K562 (cell line): ENCODE data around the gene TTC23L. TPM values are rescaled to one million over a fixed set of nuclear protein-coding genes. Genes with fewer than 3 reads are reported as not detected.

ENCODE experiments used
- ATAC-seq: fragments of 200-7000 bp; cut with Tn5 transposase; 3 replicates; pipeline ENCODE4 v1.9.1; 2020; ENCODE audit warnings: moderate library complexity
- BruUV-seq: library from RNA; stranded (reverse); fragments of 400-500 nt; replicated peaks from 2 replicates; lab custom pipeline; 2021; lab: Mats Ljungman, UMichigan
- CTCF ChIA-PET: fragments of 300-600 bp; formaldehyde crosslinking; extraction: SDS; loops from one replicate; lab custom pipeline; 2021; ENCODE audit warnings: low intra/inter-chr PET ratio; lab: Yijun Ruan, JAX
- POLR2A ChIA-PET: fragments of 300-600, 350-650 bp; sonication (Branson Sonifier 250); formaldehyde crosslinking; extraction: SDS; loops from one replicate; lab custom pipeline; 2021; ENCODE audit warnings: antibody characterized with exemption, inconsistent platforms; lab: Yijun Ruan, JAX
- DNase-seq, 4 experiments: peaks; one replicate each; pipeline versions ENCODE4 v3.0.0 to v3.0.0-alpha.2; 2011 to 2018; ENCODE audit warnings: low spot score in 3 of 4, mixed read lengths in 3 of 4; ENCODE audit errors: extremely low read depth in 1 of 4
- FAIRE-seq: peaks from 2 replicates; lab custom pipeline; 2011; peaks lifted over from hg19 to GRCh38; lab: Jason Lieb, UNC
- H2AFZ ChIP-seq: 2 replicates; pipeline ENCODE4 v1.6.0; 2011; ENCODE audit warnings: low read depth, low read length, control low read depth, inconsistent platforms
- H3K27ac ChIP-seq: fragments of 200-600 bp; 3 replicates; pipeline ENCODE4 v1.8.0; 2011; ENCODE audit warnings: low read depth, mild to moderate bottlenecking, control low read depth, inconsistent platforms, low read length, moderate library complexity, mixed read lengths; ENCODE audit errors: extremely low read depth
- H3K27me3 ChIP-seq, 2 experiments: fragments of 300-600 bp in 1 of 2; 2 replicates in 1 of 2; 3 replicates in 1 of 2; pipeline versions ENCODE4 v1.6.0 to v1.8.0; 2011; ENCODE audit warnings: inconsistent platforms in 2 of 2, low read length in 2 of 2, mild to moderate bottlenecking in 1 of 2, mixed read lengths in 1 of 2, moderate library complexity in 1 of 2; ENCODE audit not compliant: control insufficient read depth in 2 of 2, insufficient read depth in 2 of 2
- H3K36me3 ChIP-seq: fragments of 300-600 bp; 3 replicates; pipeline ENCODE4 v1.8.0; 2011; ENCODE audit warnings: mild to moderate bottlenecking, low read length, inconsistent platforms; ENCODE audit not compliant: control insufficient read depth, insufficient read depth
- H3K4me1 ChIP-seq, 2 experiments: fragments of 200-600 bp in 1 of 2; replicated peaks in 1 of 2; 2 replicates in 1 of 2; 3 replicates in 1 of 2; pipeline versions ENCODE4 v1.5.1 to v1.8.0; 2011; ENCODE audit warnings: inconsistent platforms in 2 of 2, low read length in 2 of 2, mild to moderate bottlenecking in 1 of 2, mixed read lengths in 1 of 2, moderate library complexity in 1 of 2; ENCODE audit not compliant: control insufficient read depth in 2 of 2, insufficient read depth in 2 of 2
- H3K4me2 ChIP-seq: 2 replicates; pipeline ENCODE4 v1.6.1; 2011; ENCODE audit warnings: low read length, control low read depth, inconsistent platforms, mixed read lengths; ENCODE audit not compliant: insufficient read depth
- H3K4me3 ChIP-seq: fragments of 200-600 bp; sonication (generic), shearing (Covaris generic); 2 replicates; pipeline ENCODE4 v1.5.1; 2016; ENCODE audit warnings: control low read depth, inconsistent platforms
- H3K79me2 ChIP-seq: fragments of 200-600 bp; 3 replicates; pipeline ENCODE4 v1.8.0; 2011; ENCODE audit warnings: low read length, inconsistent platforms; ENCODE audit not compliant: control insufficient read depth, insufficient read depth
- H3K9ac ChIP-seq, 2 experiments: 2 replicates each; pipeline versions ENCODE4 v1.6.0 to v1.6.1; 2011; ENCODE audit warnings: low read depth in 2 of 2, low read length in 2 of 2, control low read depth in 1 of 2, inconsistent platforms in 1 of 2, mild to moderate bottlenecking in 1 of 2, mixed read lengths in 1 of 2; ENCODE audit not compliant: insufficient read depth in 1 of 2
- H3K9me1 ChIP-seq: one replicate; pipeline ENCODE4 v1.6.0; 2011; ENCODE audit warnings: inconsistent platforms, mild to moderate bottlenecking, low read length, moderate library complexity; ENCODE audit not compliant: control insufficient read depth, insufficient read depth
- H3K9me3 ChIP-seq: replicated peaks from 2 replicates; pipeline ENCODE4 v1.5.1; 2011; ENCODE audit warnings: low read depth, low read length, inconsistent platforms; ENCODE audit not compliant: control insufficient read depth, insufficient read depth
- H4K20me1 ChIP-seq: replicated peaks from 2 replicates; pipeline ENCODE4 v1.6.1; 2011; ENCODE audit warnings: low read length, inconsistent platforms, mixed read lengths; ENCODE audit not compliant: control insufficient read depth, insufficient read depth
- CBFA2T3 ChIP-seq: fragments of 450-650 bp; IDR thresholded peaks from 2 replicates; pipeline ENCODE4 v1.6.1; 2017
- DACH1 ChIP-seq: fragments of 450-650 bp; IDR thresholded peaks from 2 replicates; pipeline ENCODE4 v1.6.1; 2018; ENCODE audit not compliant: partially characterized antibody
- FUS ChIP-seq: fragments of 200-400 bp; formaldehyde crosslinking; optimal IDR thresholded peaks from 2 replicates; pipeline ENCODE3; 2017; ENCODE audit warnings: low read depth, low read length
- KDM1A ChIP-seq, 2 experiments: fragments of 450-650 bp; IDR thresholded peaks; 2 replicates each; pipeline ENCODE4 v1.6.1; 2016; ENCODE audit warnings: mild to moderate bottlenecking in 2 of 2
- MEIS2 ChIP-seq: fragments of 450-650 bp; IDR thresholded peaks from 2 replicates; pipeline ENCODE4 v1.6.1; 2014; ENCODE audit warnings: mild to moderate bottlenecking; ENCODE audit not compliant: partially characterized antibody
- RCOR1 ChIP-seq, 2 experiments: IDR thresholded peaks; 2 replicates each; pipeline ENCODE4 v1.6.1; 2012; ENCODE audit warnings: low read depth in 2 of 2, low read length in 2 of 2, borderline replicate concordance in 1 of 2, improper control_type of control experiment in 1 of 2
- SMAD1 ChIP-seq: fragments of 150-350 bp; IDR thresholded peaks from 2 replicates; pipeline ENCODE4 v1.6.1; 2014; ENCODE audit warnings: low read length, low read depth; ENCODE audit not compliant: partially characterized antibody
- SOX6 ChIP-seq: fragments of 450-650 bp; IDR thresholded peaks from 2 replicates; pipeline ENCODE4 v1.6.1; 2014; ENCODE audit warnings: mild to moderate bottlenecking
- SREBF1 ChIP-seq: fragments of 150-350 bp; IDR thresholded peaks from 2 replicates; pipeline ENCODE4 v1.6.1; 2014; ENCODE audit warnings: antibody characterized with exemption, low read depth, low read length, borderline replicate concordance
- TAL1 ChIP-seq: fragments of 450-650 bp; IDR thresholded peaks from 2 replicates; pipeline ENCODE4 v1.6.1; 2016; ENCODE audit warnings: mild to moderate bottlenecking
- ZNF280A ChIP-seq: fragments of 450-650 bp; IDR thresholded peaks from 2 replicates; pipeline ENCODE4 v1.6.1; 2018; ENCODE audit warnings: mild to moderate bottlenecking, low read depth; ENCODE audit not compliant: partially characterized antibody
- ZNF395 ChIP-seq: fragments of 200-800 bp; sonication (Bioruptor generic); IDR thresholded peaks from 2 replicates; pipeline ENCODE4 v1.6.1; 2017; ENCODE audit warnings: missing genetic modification characterization, missing compliant biosample characterization
- WGBS: fragments of 100-300 bp; shearing (Covaris generic); methylation state at CpG from one replicate; pipeline ENCODE4 v1.1.6; 2016; ENCODE audit warnings: low coverage, mixed read lengths; ENCODE audit not compliant: insufficient coverage; ENCODE audit errors: missing lambda C conversion rate; 5-methylcytosine and 5-hydroxymethylcytosine counted together
- in situ Hi-C: fragments of 300-500 bp; cut with MboI; formaldehyde crosslinking; loops from 4 replicates; pipeline ENCODE4 v1.15.0; 2018; ENCODE audit warnings: inconsistent platforms, mixed read lengths
- intact Hi-C: fragments of 100-400 bp; cut with micrococcal nuclease; formaldehyde crosslinking; loops from 2 replicates; pipeline ENCODE4 v1.14.2; 2022
- polyA plus RNA-seq, 8 experiments: library from polyadenylated mRNA; depleted of rRNA in 4 of 8; stranded (reverse) in 5 of 8; unstranded in 3 of 8; fragments of >200 nt; fragmentation: Nextera tagmentation in 2 of 8; fragmentation: Illumina TruSeq in 1 of 8; extraction: Ambion mirVana in 2 of 8; extraction: Trizol in 1 of 8; gene quantifications; 2 replicates each; pipeline versions ENCODE4 v1.2.1 to v1.2.3, GENCODE V29; 2011 to 2014; ENCODE audit warnings: inconsistent platforms in 1 of 8, missing spikeins in 1 of 8
- total RNA-seq, 7 experiments: library from RNA; depleted of rRNA in 6 of 7; stranded (reverse); fragments of >200 nt in 6 of 7; fragmentation: Illumina TruSeq in 2 of 7; extraction: Trizol in 2 of 7; gene quantifications; 2 replicates each; pipeline versions ENCODE4 v1.2.1 to v1.2.3, GENCODE V29; 2011 to 2021; ENCODE audit warnings: low replicate concordance in 1 of 7
- TF ChIP-seq, protein P1 (sequence below): fragments of 450-650 bp; IDR thresholded peaks from 2 replicates; pipeline ENCODE4 v1.6.1; 2017; ENCODE audit warnings: antibody characterized with exemption
- TF ChIP-seq, protein P2 (sequence below), 2 experiments: IDR thresholded peaks in 1 of 2; conservative IDR thresholded peaks in 1 of 2; 2 replicates each; pipeline ENCODE4 v1.6.1; 2016; ENCODE audit warnings: low read depth in 2 of 2, mild to moderate bottlenecking in 1 of 2, missing compliant biosample characterization in 1 of 2, missing genetic modification characterization in 1 of 2, moderate library complexity in 1 of 2

Gene TTC23L
- total and polyA plus RNA-seq, 9 of the 15 experiments (the other 6 are each of a cell fraction or from before 2014, with no cell fraction given), result 0.03 to 0.32 (median 0.14) TPM; not detected in 2

DNA sequence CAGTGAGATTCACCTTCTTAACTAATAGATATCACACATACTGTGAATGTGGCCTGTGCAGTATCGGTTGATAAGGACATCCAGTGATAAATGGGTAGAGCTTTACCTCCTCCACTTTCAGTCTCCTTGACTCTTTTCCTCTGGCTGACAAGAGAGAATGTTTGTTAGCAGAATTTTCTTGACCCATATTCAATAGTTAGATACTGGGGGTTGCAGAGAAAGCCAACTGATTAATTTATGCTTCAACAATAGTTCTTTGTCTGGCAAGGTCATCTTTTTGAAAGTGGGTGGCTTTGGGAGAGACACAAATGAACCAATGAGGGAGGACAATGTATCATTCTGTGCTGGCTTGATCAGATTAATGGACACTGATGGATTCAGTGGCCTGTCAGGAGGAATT is 30.3 kb downstream of the TTC23L start:
- FAIRE-seq, result no peak
- no peaks in the 10 kb centered on the region for H3K79me2 ChIP-seq
- no peak overlapping the region for H3K27ac ChIP-seq
- peak overlapping the region; percentile 18; the same call in 1 of the 2 replicates for H2AFZ ChIP-seq
- BruUV-seq, result no TSS peak
- H3K9me3 ChIP-seq, result no peaks in the 10 kb centered on the region
- no peak for DNase-seq
- TF ChIP-seq ZNF280A (no peak), CBFA2T3 (peak; percentile 35), SMAD1 (no peak), DACH1 (no peak), RCOR1 (IDR thresholded peaks at IDR 0.05; ENCODE audit: borderline replicate concordance in 1 of 2, low read depth in 2 of 2, low read length in 2 of 2) (peak in 1 of 2 experiments; percentile 34; a peak in 1 of 4 replicates), SOX6 (no peak), KDM1A (IDR thresholded peaks at IDR 0.05) (peak; percentile 46 to 47; a peak in 3 of 4 replicates), ZNF395 (no peak), MEIS2 (peak; percentile 29), TAL1 (0 out of 2 replicates have a peak, but pooled peaks have one; percentile 7), SREBF1 (no peak), FUS (no peak)
- TF ChIP-seq, protein P1, sequence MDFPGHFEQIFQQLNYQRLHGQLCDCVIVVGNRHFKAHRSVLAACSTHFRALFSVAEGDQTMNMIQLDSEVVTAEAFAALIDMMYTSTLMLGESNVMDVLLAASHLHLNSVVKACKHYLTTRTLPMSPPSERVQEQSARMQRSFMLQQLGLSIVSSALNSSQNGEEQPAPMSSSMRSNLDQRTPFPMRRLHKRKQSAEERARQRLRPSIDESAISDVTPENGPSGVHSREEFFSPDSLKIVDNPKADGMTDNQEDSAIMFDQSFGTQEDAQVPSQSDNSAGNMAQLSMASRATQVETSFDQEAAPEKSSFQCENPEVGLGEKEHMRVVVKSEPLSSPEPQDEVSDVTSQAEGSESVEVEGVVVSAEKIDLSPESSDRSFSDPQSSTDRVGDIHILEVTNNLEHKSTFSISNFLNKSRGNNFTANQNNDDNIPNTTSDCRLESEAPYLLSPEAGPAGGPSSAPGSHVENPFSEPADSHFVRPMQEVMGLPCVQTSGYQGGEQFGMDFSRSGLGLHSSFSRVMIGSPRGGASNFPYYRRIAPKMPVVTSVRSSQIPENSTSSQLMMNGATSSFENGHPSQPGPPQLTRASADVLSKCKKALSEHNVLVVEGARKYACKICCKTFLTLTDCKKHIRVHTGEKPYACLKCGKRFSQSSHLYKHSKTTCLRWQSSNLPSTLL, result no peak
- TF ChIP-seq, protein P2, sequence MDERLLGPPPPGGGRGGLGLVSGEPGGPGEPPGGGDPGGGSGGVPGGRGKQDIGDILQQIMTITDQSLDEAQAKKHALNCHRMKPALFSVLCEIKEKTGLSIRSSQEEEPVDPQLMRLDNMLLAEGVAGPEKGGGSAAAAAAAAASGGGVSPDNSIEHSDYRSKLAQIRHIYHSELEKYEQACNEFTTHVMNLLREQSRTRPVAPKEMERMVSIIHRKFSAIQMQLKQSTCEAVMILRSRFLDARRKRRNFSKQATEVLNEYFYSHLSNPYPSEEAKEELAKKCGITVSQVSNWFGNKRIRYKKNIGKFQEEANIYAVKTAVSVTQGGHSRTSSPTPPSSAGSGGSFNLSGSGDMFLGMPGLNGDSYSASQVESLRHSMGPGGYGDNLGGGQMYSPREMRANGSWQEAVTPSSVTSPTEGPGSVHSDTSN (CRISPR knock-in tag; IDR thresholded peaks at IDR 0.05; ENCODE audit: low read depth), result no peak
- TF ChIP-seq, protein P2 (tag; conservative IDR thresholded peaks at IDR 0.05; ENCODE audit: low read depth), result peak; percentile 55; the same call in 1 of the 2 replicates
- TF ChIP-seq, all 486 proteins: peak for 6
- H3K9me1 ChIP-seq, result no peaks in the 10 kb centered on the region
- in situ Hi-C loops (no loop called here), intact Hi-C loops (no loop called here)
- no peak overlapping the region for H3K4me2 ChIP-seq
- 13% methylated on average over 1 of the region's 1 CpG for WGBS
- H3K36me3 ChIP-seq, result no peaks in the 10 kb centered on the region
- no peak overlapping the region for H3K9ac ChIP-seq
- ChIA-PET POLR2A (interaction anchor here (0.6 to 1.9 kb wide), 4 partner anchors 25 to 319 kb away, joined by 3 to 7 read pairs (median 4); partner anchors contain the start of genes BRIX1 and RAD1), CTCF (no interaction called here)
- no peak for ATAC-seq
- H3K4me3 ChIP-seq, result no peak overlapping the region
- H4K20me1 ChIP-seq, result no peaks in the 10 kb centered on the region
- no peaks in the 10 kb centered on the region for H3K27me3 ChIP-seq
- peaks cover 7 to 34% of the 10 kb centered on the region in 2 experiments for H3K4me1 ChIP-seq
